ENCODE measurements around the gene PLA2G6.

Gene PLA2G6

DNA sequence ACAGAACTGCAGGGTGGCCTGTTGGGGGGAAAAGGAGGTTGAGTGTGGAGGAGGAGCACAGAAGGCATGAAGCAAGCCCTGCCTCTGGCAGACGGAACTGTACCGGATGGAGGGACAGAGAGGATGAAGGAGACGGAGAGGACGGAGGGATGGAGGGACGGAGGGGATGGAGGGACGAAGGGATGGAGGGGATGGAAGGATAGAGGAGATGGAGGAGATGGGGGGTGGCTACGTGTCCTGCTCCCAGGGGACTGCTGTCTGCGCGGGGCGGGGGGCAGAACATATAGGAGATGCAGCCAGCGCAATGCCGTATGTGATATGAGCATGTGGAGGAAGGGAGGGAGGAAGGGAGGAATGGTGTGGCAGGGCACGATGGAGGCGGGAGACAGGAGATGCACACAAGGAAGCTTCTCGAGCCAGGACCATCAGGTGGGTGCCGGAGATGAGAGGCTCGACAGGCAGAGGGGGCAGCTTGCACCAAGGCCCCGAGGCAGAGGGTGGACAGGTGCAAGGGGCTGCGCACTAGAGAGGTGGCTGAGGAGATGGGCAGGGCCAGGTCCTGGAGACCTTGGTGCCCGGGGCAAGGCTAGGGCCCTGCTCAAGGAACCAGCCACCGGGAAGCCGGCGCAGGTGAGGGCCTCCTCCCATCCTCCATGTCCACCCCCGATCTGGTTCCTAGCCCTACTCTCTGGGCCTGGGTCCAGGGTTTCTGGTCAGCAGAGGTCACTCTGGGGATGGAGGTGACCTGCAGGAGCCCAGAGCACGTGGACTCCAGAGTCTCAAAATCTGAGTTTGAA lies 45.4 kb upstream of the PLA2G6 start:
- in situ Hi-C loops (cut with HindIII; ENCODE audit: low sequenced_read_pairs): loop anchor here (5.0 kb wide), 1 partner anchor 40 kb away; no protein-coding TSS in a partner anchor
- no peak overlapping the region for H3K4me3 ChIP-seq (ENCODE audit: low read depth, low read length)
- TF ChIP-seq, protein P1, sequence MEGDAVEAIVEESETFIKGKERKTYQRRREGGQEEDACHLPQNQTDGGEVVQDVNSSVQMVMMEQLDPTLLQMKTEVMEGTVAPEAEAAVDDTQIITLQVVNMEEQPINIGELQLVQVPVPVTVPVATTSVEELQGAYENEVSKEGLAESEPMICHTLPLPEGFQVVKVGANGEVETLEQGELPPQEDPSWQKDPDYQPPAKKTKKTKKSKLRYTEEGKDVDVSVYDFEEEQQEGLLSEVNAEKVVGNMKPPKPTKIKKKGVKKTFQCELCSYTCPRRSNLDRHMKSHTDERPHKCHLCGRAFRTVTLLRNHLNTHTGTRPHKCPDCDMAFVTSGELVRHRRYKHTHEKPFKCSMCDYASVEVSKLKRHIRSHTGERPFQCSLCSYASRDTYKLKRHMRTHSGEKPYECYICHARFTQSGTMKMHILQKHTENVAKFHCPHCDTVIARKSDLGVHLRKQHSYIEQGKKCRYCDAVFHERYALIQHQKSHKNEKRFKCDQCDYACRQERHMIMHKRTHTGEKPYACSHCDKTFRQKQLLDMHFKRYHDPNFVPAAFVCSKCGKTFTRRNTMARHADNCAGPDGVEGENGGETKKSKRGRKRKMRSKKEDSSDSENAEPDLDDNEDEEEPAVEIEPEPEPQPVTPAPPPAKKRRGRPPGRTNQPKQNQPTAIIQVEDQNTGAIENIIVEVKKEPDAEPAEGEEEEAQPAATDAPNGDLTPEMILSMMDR (IDR thresholded peaks at IDR 0.05; ENCODE audit: low read depth, low read length, missing control alignments): no peak
- no peak for DNase-seq (ENCODE audit: low read depth)

DNA sequence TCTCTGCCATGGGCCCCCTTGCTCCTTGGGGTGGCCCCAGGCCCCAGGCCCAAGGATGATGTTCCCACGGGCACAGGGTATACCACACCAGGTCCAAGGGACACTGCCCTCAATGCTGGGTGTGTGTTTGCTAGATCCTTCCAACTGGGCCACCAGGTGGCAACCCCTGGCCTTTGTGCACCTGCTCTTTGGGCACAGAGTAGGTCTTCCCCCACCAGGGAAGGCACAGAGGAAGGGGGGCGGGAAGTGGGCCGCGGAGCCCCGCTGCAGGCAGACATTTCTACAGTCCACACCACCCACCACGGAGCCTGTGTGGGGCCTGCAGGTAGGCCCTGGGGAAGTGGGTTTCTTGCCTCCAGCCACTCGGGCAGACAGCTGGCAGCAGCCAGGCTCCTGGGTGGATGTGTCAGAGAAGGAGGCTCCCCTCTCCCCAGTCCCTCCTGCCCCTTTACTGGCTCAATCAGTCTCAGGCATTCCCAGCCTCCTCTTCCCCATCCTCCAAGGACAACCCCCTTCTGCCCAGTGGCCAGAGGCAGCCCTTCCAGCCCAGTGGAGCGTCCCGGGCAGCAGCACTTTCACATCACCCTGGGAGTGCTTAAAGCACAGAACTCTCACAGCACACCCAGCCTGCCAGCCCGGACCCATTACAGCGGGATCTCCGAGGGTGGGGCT lies 41.8 kb upstream of the PLA2G6 start:
- DNase-seq (ENCODE audit: low read depth): no peak
- in situ Hi-C loops (cut with HindIII; ENCODE audit: low sequenced_read_pairs): no loop called here
- TF ChIP-seq, protein P1 (IDR thresholded peaks at IDR 0.05; ENCODE audit: low read depth, low read length, missing control alignments): no peak
- no peak overlapping the region for H3K4me3 ChIP-seq (ENCODE audit: low read depth, low read length)

DNA sequence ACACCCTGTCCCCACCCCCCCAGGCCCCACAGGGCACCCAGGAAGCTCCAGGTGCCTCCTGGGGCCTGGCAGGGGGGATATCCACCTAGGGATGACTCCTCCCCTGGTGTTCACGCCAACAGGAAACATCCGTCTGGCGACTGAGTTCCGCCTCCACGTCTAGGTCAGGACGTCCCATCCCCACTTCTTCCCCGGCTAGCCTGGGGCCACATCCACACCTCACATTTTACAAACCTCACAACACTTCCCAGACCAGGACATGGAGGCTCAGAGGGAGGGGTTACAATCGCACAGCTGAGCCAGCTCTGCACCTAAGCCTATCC lies 41.1 kb upstream of the PLA2G6 start:
- in situ Hi-C loops (cut with HindIII; ENCODE audit: low sequenced_read_pairs): no loop called here
- DNase-seq (ENCODE audit: low read depth): no peak
- TF ChIP-seq, protein P1 (IDR thresholded peaks at IDR 0.05; ENCODE audit: low read depth, low read length, missing control alignments): no peak
- H3K4me3 ChIP-seq (ENCODE audit: low read depth, low read length): no peak overlapping the region

DNA sequence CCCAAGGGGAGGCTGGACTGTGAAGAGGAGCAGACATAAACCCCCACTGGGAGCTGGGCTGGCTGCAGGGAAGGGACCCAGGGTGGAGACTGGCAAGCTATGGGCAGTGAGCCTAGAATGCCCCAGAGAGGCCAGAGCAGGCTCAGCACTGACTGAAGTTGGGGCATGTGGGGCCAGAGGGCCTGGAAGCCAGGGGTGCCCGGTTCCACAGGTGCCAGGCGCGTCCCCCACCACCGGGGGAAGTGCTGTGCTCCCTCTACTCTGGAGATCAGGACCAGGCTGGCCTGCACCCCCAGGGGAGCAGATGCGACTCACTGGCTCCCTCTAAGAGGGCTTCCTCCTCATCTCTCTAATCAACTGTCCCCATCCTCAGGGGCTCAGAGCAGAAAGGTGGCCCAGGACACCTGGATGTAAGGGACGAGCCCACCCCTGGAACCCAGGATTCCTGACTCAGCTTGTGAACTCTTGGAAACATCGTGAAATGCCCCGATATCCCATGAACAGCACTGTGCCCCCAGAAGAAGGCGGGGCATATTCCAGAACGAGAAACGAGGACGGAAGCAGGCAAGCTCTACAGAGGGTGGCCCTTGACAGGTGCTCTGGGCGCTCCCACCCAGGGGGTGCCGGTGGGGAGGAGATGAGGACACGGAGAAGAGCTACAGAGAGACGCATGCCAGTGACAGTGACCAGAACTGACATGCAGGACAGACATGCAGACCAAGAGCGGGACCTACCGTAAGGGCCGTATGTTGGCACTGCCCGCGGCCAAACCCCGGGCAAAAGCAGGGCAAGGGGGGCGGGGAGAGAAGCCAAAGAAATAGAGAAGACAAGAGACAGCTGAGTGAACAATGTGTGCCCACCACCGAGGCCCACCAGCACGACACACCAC lies 40.5 kb upstream of the PLA2G6 start:
- no peak for DNase-seq (ENCODE audit: low read depth)
- in situ Hi-C loops (cut with HindIII; ENCODE audit: low sequenced_read_pairs): no loop called here

DNA sequence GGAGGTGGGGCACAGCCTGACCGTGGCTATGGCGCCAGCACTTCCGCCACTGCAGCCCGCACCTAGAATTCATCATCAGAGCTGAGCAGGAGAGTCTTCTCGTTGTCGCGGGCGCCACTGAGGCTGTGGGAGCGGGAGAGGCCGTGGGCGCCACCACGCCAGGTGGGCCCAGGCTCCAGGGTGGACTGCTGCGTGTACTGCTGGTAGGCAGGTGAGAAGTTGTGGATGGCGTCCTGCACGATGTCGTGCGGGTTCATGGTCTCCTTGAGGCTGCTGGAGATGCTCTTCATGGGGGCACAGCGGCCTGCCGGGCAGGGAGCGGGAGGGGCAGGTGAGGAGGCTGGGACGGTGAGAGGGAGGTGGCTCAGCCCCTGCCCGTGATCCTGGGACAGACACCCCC lies 39.8 kb upstream of the PLA2G6 start:
- in situ Hi-C loops (cut with HindIII; ENCODE audit: low sequenced_read_pairs): no loop called here
- DNase-seq (ENCODE audit: low read depth): no peak
- no peak overlapping the region for H3K4me3 ChIP-seq (ENCODE audit: low read depth, low read length)
- TF ChIP-seq, protein P1 (IDR thresholded peaks at IDR 0.05; ENCODE audit: low read depth, low read length, missing control alignments): no peak

More for the DNA sequence above, 40.5 kb upstream of the PLA2G6 start:
- TF ChIP-seq, protein P1 (IDR thresholded peaks at IDR 0.05; ENCODE audit: low read depth, low read length, missing control alignments): no peak
- no peak overlapping the region for H3K4me3 ChIP-seq (ENCODE audit: low read depth, low read length)

DNA sequence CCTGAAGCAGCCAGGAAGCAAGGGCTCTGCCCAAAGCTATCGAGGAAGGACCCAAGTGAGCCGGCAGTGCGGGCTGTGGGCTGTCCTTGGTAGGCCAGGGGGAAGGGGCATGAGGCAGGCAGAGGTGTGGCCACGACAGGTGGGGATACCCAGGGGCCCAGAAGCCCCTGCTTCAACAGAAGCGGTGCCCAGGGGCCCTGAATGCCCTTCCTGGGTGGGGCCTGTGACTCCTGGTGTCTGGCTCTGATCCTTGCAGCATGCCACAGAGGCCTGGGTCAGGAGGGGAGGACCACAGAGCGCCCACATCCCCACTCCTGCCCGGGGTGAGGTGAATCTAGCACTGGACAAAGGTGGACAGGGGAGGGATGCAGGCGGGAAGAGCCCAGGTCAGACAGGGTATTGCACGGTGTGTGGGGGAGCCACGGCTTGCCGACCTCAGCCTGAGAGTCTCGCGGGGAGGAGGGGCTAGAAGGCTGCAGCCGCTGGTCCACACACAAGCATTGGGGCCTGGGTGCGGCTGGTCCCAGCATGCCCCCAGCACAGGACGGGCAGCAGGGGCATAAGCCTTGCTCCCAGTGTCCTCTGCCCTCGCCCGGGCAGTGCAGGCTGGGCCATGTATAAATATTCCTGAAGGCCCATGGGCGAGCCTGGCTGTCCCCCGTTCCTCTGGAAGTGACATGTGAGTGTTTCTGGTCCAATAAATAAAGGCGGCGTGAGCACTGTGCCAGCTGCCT lies 39.2 kb upstream of the PLA2G6 start:
- no peak for DNase-seq (ENCODE audit: low read depth)
- no peak overlapping the region for H3K4me3 ChIP-seq (ENCODE audit: low read depth, low read length)
- in situ Hi-C loops (cut with HindIII; ENCODE audit: low sequenced_read_pairs): no loop called here

More for the DNA sequence above, 39.2 kb upstream of the PLA2G6 start:
- TF ChIP-seq, protein P1 (IDR thresholded peaks at IDR 0.05; ENCODE audit: low read depth, low read length, missing control alignments): no peak

All from astrocyte of the cerebellum (primary cell).